ENCODE results near the gene U2AF1. TPM values are rescaled to one million over a fixed set of nuclear protein-coding genes. Genes with fewer than 3 reads are reported as not detected.
"Not testable (repeated sequence)": the region's sequence is repeated elsewhere in the genome, so short reads cannot be mapped to it uniquely, and the experiment has no call there.

Gene U2AF1
- total RNA-seq, 1 experiment from 2014 or later, result 43.4 TPM

GRCh38 chr21:43053112-43053511, 54.3 kb downstream of the U2AF1 start:
- BruUV-seq (replicated peaks), result TSS peak; percentile 23
- H3K4me1 ChIP-seq (ENCODE audit: insufficient read depth, low read length); H3K9me3 ChIP-seq (ENCODE audit: low read length); H3K27me3 ChIP-seq (ENCODE audit: low read length); H4K20me1 ChIP-seq (ENCODE audit: low read length); H3K9ac ChIP-seq (ENCODE audit: low read length); DNase-seq; H3K36me3 ChIP-seq (ENCODE audit: low read depth, low read length); H3K9me2 ChIP-seq (replicated peaks; ENCODE audit: low read length); H3K4me3 ChIP-seq (ENCODE audit: low read length); POLR2A ChIA-PET (ENCODE audit: unreplicated experiment); intact Hi-C loops (cut with micrococcal nuclease); H2AFZ ChIP-seq (ENCODE audit: low read length); H3F3A ChIP-seq (ENCODE audit: low read length, unreplicated experiment); H3K4me2 ChIP-seq (ENCODE audit: low read length); ATAC-seq; H3K27ac ChIP-seq (ENCODE audit: low read length); CTCF ChIA-PET; H3K79me2 ChIP-seq (ENCODE audit: low read length): not testable (repeated sequence)

GRCh38 chr21:43045876-43046821, 61.2 kb downstream of the U2AF1 start:
- H3K27me3 ChIP-seq (ENCODE audit: low read length); DNase-seq; H3K4me1 ChIP-seq (ENCODE audit: insufficient read depth, low read length); H2AFZ ChIP-seq (ENCODE audit: low read length); H4K20me1 ChIP-seq (ENCODE audit: low read length); CTCF ChIA-PET; H3K4me3 ChIP-seq (ENCODE audit: low read length); intact Hi-C loops (cut with micrococcal nuclease); H3K9ac ChIP-seq (ENCODE audit: low read length); H3K4me2 ChIP-seq (ENCODE audit: low read length); H3K36me3 ChIP-seq (ENCODE audit: low read depth, low read length); H3K9me2 ChIP-seq (replicated peaks; ENCODE audit: low read length); H3K79me2 ChIP-seq (ENCODE audit: low read length); H3F3A ChIP-seq (ENCODE audit: low read length, unreplicated experiment); H3K27ac ChIP-seq (ENCODE audit: low read length); H3K9me3 ChIP-seq (ENCODE audit: low read length); POLR2A ChIA-PET (ENCODE audit: unreplicated experiment): not testable (repeated sequence)
- TSS peak; percentile 58 for BruUV-seq (replicated peaks)
- peak; percentile 68 for ATAC-seq

GRCh38 chr21:43045165-43045875, 62.0 kb downstream of the U2AF1 start:
- H3K9ac ChIP-seq (ENCODE audit: low read length); H3K4me2 ChIP-seq (ENCODE audit: low read length); H3K4me1 ChIP-seq (ENCODE audit: insufficient read depth, low read length); BruUV-seq (replicated peaks); DNase-seq; H3K9me2 ChIP-seq (replicated peaks; ENCODE audit: low read length); H2AFZ ChIP-seq (ENCODE audit: low read length); H3K9me3 ChIP-seq (ENCODE audit: low read length); H3K4me3 ChIP-seq (ENCODE audit: low read length); H4K20me1 ChIP-seq (ENCODE audit: low read length); H3K27ac ChIP-seq (ENCODE audit: low read length); H3F3A ChIP-seq (ENCODE audit: low read length, unreplicated experiment); POLR2A ChIA-PET (ENCODE audit: unreplicated experiment); intact Hi-C loops (cut with micrococcal nuclease); H3K27me3 ChIP-seq (ENCODE audit: low read length); H3K36me3 ChIP-seq (ENCODE audit: low read depth, low read length); CTCF ChIA-PET; H3K79me2 ChIP-seq (ENCODE audit: low read length): not testable (repeated sequence)
- ATAC-seq, result peak; percentile 84

GRCh38 chr21:43044547-43044946, 62.8 kb downstream of the U2AF1 start:
- H3K9me2 ChIP-seq (replicated peaks; ENCODE audit: low read length); H3K9me3 ChIP-seq (ENCODE audit: low read length); H2AFZ ChIP-seq (ENCODE audit: low read length); H3K27me3 ChIP-seq (ENCODE audit: low read length); CTCF ChIA-PET; ATAC-seq; H3K4me1 ChIP-seq (ENCODE audit: insufficient read depth, low read length); H3K4me2 ChIP-seq (ENCODE audit: low read length); H3K4me3 ChIP-seq (ENCODE audit: low read length); H3K79me2 ChIP-seq (ENCODE audit: low read length); H3K27ac ChIP-seq (ENCODE audit: low read length); H4K20me1 ChIP-seq (ENCODE audit: low read length); H3K9ac ChIP-seq (ENCODE audit: low read length); POLR2A ChIA-PET (ENCODE audit: unreplicated experiment); intact Hi-C loops (cut with micrococcal nuclease); H3F3A ChIP-seq (ENCODE audit: low read length, unreplicated experiment); BruUV-seq (replicated peaks); DNase-seq; H3K36me3 ChIP-seq (ENCODE audit: low read depth, low read length): not testable (repeated sequence)

GRCh38 chr21:43043291-43043690, 64.1 kb downstream of the U2AF1 start:
- ATAC-seq; BruUV-seq (replicated peaks); H3K4me1 ChIP-seq (ENCODE audit: insufficient read depth, low read length); H3K9ac ChIP-seq (ENCODE audit: low read length); H3K79me2 ChIP-seq (ENCODE audit: low read length); DNase-seq; POLR2A ChIA-PET (ENCODE audit: unreplicated experiment); H2AFZ ChIP-seq (ENCODE audit: low read length); H3K4me3 ChIP-seq (ENCODE audit: low read length); H3K9me2 ChIP-seq (replicated peaks; ENCODE audit: low read length); H3K36me3 ChIP-seq (ENCODE audit: low read depth, low read length); H3K27me3 ChIP-seq (ENCODE audit: low read length); H3F3A ChIP-seq (ENCODE audit: low read length, unreplicated experiment); H4K20me1 ChIP-seq (ENCODE audit: low read length); H3K9me3 ChIP-seq (ENCODE audit: low read length); CTCF ChIA-PET; intact Hi-C loops (cut with micrococcal nuclease); H3K4me2 ChIP-seq (ENCODE audit: low read length); H3K27ac ChIP-seq (ENCODE audit: low read length): not testable (repeated sequence)
